DMS79 treated with DMSO at 0.1 percent for 48 hours (cell line): Measurements from ENCODE around the gene MMADHC.
A peak's percentile ranks its signal among the peaks of the same experiment; 100 is the strongest.

ENCODE experiments used
- DNase-seq: peaks from one replicate; lab custom pipeline; 2025; lab: John Stamatoyannopoulos, UW

MMADHC gene

DNA sequence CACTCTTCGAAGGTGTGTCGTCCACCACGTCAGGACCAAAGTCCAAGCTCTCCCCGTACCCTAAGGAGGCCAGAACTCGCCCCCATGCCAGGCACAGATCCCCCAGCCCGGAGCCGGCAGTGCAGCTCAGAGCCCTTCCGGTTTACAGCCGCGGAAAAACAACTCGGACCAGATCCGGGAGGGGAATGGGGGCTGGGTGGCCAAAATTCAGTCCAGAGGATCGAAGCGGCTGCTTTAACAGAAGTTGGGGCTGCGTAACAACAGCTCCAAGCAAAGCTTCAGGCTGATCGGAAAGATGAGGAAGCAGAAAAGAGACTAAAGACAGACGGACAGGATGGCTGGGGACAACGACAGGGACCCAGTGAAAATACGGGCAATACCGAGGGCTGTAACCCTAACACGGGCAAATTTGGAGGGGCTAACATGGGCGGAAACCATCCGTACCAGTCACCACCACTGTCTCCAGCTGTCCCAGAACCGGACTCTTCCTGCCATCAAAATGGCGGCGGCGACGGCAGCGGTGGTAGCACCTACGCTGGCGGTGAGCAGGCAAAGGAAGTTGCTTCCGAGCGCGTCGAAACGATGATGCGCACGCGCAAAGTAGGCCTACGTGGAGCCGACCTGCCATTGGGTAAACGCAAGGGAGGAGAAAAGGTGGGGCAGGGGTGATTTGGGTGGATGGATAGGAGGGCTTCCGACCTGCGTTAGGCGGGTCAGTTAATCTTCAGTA, at the start of gene MMADHC:
Gene MMADHC (minus strand): TSS at position 556 of the 730 bp plus-strand sequence. CDS start 678 bp downstream, outside the sequence.
- peak; percentile 93 for DNase-seq

DNA sequence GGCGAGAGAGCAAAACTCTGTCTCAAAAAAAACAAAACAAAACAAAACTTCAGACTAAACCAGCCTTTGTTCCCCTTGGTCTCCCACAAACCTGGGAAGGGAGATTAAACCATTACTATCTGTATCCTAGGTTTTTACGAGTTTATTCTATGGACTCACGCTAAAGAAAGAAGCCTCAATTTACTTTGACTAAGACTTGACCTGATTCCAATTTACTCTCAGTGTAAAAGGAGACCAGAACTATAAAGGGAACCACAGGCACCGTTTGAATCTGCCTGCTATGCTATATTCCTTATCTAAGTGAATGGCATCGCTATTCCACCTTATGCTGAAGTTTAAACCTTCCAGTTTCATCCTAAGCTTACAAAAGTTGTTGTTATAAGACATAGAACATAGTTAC, 46.5 kb upstream of the MMADHC start:
- DNase-seq, result no peak

DNA sequence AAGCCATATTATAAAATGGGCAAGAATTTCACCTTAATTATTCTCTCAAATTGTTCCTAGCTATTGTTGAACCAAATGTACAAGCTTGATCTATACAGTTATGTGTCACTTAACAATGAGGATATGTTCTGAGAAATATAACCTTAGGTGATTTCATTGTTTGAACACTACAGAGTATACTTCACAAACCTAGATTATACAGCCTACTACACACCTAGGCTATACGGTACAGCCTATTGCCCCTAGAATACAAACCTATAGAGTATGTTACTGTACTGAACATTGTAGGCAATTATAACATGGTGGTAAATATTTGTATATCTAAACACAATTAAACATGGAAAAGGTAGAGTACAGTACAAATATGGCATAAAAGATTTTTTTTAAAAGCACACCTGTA, 42.9 kb upstream of the MMADHC start:
- no peak for DNase-seq

DNA sequence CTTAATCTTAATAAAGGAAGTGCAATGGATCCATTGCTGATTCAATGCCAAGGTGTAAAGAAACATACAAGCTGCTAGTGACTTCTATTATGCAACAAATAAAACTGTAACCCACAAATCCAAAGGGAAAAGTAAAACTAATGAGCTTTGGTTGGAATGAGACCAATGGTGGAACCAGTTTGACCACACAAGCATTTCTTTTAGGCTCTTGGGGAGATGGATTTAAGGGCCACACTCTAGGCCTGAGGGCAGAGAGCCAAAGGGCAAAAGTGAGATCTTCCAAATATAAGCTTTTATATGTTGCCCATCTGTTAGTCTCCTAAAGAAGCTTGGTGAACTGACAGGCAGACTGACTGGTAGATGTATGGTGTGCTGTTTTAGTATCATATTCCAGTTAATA, 41.5 kb upstream of the MMADHC start:
- peak; percentile 60 for DNase-seq

DNA sequence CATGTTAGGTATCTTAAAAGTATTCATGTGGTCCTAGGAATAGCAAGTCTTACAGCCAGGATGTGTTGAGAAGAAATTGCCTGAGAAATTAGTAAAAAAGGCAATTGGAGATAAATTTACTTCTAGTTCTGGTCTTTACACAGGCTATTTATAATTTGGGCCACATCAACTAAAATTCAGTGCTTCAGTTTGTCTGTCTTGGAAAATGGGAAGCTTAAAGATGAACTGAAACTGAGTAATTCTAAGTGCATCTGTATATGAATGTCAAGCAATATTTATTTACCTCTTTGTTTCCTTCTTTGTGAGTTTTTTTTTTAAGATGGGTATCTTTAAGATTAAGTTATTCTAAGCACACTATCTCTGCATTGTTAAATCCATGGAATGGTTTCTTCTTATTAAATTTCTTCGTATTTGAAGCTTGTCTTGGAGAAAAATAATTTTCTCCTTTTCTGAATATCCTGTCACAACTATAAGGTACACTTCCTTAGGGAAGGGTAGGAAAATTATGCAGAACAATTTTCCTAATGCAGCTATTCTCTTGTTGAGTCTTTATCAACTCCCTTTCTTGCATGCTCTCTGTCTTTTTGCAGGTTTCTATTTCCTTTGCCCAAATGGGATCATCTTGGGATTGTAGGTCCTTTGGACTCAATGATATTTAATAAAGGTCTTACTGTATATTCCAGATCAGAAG, 39.7 kb upstream of the MMADHC start:
- DNase-seq, result no peak

DNA sequence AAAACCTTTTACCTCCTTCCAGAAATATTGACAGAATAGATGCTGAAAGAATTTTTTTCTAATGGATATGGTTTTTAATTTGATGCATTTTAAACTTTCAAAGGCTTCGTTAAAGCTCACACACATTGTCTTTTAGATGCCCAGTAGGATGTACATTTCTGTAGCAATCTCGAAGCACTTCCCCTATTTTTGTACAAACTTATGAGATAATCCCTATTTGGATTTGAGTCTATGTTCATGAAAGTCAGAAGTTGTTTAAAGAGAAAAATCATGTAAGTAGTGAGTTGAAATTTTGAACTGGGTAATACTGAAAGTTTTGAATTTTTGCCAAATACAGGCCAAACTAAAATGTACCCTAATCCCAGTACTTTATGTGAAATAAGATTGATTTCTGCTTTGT, 38.1 kb upstream of the MMADHC start:
- DNase-seq, result no peak

DNA sequence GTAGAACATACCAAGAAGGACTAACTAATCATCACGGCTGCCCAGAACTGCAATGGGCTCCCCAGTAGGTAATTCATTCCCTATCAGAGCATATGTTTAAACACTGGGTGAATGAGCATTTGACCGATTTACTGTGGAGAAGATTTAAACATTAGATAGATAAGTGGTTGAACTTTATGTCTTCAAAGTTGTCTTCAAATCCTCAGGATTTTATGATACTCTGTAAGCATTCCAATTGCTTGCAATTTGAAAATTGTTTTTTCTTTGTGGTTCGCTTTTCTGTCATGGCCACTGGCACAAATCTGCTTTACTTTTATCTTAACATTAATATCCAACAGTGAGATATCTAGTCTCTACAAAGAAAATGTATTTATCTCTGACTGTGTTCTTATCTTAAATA, 37.7 kb upstream of the MMADHC start:
- DNase-seq, result no peak

DNA sequence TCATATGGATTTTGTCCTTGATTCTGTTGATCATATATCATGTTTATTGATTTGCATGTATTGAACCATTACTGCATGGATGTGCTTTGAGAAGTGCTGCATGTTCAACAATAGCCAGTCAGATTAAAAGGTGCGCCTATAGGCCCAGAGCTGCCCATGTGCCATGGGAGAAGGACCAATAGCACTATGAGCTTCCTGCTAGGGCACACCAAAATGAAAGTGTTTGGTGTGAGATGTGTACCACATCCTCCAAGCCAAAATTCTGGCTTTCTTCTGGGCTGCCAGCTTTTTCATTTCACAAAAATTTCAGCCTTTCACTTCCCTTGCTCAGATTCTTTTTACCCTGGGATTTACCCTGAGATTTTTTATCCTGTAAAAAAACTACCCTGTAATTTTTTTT, 34.8 kb upstream of the MMADHC start:
- DNase-seq, result no peak

DNA sequence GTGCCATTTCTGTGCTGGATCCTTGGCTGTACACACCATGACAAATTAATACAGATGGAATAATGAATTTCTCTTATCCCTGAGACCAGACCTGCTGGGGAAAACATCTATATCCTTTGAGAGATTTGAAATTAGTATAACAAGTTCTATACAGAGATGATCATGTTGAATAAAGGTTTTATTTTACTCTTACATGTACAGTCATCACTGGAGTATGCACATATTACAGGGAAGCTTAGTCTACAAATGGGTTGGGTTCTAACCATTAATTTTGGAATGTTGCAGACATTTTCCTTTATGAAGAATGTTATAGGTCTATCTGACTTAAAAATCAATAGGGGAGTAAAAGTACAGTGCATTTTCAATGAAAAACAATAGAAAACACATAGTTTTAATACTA, 29.9 kb upstream of the MMADHC start:
- DNase-seq, result no peak

DNA sequence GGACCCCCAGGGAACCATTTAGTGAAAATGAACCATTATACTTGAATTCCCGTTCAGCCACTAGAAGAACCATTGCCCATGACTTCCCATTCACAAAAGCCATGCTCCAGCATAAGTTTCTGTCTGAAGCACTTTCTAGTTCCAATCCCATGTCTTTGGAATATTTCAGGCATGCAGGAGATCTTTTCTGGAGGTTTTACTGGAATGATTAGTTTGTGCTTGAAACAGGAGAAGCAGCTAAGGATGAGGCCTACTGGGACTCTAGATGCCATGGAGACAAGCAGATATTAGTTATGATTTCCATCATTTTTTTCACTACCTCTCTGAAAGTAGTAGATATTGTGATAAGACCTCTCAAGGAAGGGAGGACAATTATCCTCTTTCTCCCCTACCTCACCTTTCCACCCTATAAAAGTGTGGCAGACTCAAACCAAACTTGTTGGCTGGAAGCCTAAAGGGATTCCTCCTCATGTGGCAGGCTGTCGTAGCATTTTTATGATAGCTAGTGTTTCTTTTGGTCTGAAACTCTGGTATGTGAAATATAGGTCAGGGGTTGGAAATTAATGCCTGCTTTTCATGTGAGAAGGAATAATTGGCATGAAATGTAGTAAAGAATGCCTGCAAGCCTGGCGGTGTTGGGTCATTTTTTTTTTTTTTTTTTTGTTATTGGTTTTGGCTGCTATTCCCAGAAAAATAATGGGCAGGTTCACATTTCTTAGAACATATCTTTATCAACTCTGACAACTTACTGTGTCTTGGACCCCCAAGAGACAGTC, 29.3 kb upstream of the MMADHC start:
- peak; percentile 92 for DNase-seq

DNA sequence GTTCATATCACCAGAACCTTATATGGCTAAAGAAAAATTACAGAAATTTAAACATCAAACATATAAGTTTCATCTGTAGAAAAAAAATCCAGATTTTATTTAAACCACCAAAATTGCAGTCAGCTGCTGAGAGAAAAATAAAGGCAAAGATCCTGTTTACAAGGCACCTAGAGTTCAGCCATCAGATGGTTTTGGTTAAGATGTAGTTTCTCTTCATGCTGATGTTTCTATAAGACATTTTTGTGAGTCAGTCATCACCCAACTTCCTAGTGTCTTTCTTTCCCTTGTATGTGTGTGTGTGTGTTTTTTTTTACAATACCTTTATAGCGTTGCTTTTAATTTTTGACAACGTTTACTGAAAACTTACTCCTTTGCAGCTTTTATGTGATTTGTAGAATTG, 26.1 kb upstream of the MMADHC start:
- DNase-seq, result no peak

DNA sequence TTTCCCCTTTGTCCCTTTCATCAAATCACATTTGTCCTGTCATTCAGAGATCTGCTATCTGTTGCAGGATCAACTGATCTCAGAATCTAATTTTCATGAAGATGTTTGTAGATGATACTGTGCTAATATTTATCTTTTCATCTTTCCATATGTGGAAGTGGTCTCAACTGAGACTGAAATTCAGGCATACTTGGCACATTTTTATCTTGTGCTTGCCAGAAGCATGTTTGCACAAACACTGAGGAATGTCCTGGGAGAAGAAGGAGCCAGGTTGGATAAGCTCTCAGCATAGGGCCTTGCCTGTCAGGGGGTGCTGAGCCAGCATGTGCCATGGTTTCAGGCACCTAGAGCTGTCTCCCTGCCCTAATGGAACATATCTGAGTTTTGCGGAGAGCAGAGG, 24.5 kb upstream of the MMADHC start:
- peak; percentile 69 for DNase-seq

DNA sequence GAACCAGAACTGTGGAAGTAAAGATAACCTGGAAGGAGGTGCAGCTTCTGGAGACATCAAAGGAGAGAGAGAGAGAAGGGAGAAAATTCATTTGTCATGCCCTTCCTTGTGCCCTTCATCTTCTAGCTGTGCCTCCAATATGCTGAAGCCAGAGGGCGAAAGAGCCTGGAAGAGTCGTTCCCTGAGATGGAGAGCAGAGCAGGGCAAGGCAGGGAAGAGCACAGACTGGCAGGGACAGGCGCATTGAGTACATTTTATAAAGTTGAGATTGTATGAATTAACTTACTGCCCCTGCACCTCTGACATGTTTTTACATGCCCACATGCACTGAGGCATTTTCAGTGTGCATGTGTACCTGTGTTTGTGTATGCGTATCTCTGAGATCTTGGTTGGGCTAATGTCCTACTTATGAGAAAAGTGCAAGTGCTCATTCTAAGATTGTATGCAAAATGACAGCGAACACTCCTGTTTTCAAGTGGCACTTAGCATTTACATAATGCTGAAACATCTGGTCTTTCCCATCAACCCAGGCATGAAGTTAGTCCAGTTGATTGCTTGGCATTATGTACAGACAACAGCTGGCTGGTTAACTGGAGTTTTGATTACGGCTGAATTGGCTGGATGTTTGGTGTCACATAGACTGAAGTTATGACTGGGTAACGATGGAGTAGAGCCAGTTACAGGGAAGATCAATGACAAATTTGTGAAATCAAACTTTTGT, 23.7 kb upstream of the MMADHC start:
- peak; percentile 99 for DNase-seq

DNA sequence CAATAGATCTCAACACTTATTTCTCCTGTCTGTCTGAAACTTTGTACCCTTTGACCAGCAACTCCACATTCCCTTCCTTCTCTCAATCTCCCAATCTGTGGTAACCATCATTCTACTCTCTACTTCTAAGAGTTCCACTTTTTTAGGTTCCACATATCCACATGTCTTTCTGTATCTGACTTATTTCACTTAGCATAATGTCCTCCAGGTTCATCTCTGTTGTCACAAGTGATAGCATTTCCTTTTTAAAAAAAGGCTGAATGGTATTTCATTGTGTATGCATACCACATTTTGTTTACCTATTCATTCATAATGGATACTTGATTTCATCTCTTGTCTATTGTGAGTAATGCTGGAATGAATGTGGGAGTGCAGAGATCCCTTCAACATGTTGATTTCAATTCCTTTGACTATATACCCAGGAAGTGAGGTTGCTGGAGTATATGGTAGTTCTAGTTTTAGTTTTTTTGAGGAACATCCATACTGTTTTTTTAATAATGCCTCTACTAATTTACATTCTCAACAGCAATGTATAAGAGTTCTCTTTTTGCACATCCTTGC, 18.8 kb upstream of the MMADHC start:
- DNase-seq, result no peak

DNA sequence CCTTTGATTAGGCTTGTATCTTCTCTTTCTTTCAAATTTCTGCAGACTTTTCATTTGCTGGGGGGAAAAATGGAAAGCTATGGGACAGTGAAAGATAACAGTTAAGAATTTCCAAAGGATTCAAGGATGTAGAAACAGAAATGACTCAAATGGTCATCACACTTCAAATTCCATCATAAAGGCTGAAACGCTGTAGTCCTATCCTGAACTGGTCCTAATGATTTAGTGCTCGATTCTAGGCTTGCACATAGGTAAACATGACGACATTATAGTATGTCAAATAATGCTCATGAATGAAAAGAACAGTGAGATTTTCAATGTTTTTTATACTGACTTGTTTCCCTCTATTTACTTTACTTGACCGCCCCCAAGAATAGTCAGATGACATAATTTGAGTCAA, 15.7 kb upstream of the MMADHC start:
- no peak for DNase-seq

DNA sequence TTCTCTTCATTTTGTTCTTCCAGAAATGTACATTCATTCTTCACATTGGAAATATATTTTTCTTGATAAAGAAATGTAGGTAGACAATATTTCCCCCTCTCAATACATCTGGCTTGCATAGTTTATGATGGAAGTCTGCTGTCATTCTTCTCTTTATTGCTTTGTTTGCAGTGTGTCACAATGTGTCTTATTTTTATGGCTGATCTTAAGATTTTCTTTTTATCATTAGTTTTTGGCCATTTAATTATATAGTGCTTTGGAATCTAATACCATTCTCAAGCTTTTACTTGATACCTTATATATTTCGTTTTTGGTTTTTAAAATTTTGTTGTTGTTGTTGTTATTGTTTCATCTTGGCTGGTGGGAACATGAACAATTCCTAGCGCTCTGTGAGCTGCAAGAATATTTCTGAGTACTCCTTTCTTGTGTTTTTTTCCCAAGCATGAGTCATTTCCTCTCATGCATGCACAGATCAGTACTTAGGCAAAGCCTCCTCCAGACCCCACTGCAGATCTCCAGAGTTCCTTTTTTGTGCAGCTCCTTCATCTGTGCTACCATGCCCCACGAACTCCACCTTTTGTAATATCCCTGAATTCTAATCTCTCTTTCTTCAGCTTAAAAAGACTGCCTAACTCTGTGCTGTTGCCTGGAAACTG, 13.7 kb upstream of the MMADHC start:
- no peak for DNase-seq

DNA sequence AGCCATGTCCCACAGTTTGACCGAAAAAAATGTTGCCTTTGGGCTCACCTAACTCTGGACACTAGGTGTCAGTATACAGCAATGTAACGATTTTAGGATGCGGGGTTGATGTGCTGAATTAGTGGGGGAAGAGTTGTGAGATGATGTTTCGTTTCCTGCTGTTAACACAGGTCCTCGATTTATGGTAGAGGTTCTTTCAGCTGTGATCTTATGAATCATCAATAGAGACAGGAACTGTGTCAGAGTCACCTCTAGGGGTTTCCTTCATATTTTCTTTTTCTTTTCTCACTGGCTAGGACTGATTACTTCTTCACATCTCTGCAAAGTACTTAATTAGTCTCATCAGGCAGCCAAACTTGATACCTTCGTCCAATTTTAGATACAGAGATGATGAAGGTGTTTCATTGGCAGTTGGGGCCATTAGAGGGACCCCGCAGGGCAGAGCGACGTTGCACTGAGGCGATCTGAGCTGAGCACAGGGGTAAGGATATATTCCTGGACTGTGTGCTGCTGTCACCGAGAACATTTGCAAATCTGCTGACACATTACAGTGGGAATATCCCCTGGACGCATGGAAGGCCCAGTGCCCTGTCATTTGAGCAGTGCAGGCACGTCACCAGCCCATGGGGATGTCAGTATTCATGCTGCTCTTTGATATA, 10.2 kb upstream of the MMADHC start:
- DNase-seq, result peak; percentile 87

DNA sequence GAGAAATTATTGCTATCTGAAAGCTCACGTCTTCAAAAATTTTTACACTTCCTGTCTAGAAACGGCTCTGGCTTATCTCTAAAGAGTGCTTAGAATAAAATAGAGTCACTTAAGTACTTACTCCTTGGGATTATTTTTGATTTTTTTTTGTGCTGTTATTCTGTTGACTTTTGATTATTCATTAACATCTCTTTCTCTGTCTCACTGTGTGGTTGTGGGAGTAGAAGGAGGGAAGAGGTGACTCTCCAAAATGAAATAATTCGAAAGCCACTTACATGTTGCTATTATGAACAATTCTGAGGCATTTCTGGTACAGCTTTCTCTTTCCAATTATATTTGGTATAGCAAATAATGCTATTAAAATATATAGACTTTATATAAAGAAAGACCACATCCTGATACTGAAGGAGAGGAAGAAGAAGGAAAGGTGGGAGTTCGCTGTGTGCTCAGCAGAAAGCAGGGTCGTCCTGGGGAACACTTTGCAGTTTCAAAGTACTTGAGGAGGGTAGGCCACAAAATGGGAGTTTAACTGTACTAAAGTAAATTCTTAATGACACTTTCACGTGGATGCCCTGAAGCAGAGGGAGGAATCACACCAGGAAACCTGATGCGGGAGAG, 9.6 kb upstream of the MMADHC start:
- DNase-seq, result no peak

DNA sequence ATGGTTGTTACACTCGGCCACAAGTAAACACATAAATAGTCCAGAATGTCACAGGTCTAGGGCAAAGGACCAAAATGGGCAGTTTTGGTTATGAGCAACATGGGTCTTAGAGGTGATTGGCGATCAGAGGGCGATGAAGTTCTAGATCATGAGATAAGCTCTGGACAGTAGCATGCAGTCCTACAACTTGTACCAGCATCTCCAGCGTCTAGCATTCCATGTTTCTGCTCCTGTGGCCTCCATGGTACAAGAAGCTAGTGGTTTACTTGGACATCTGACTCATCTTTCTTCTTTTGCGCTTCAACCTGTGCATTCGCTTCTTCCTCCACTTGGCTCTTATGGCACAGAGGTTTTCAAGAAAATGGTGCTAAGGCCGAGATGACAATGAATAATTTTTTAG, 8.9 kb upstream of the MMADHC start:
- DNase-seq, result no peak
